Fibroblast of skin of left quadriceps (primary cell): ENCODE measurements around the gene RNF114.
A peak's percentile ranks its signal among the peaks of the same experiment; 100 is the strongest.
"Not testable (repeated sequence)": the region's sequence is repeated elsewhere in the genome, so short reads cannot be mapped to it uniquely, and the experiment has no call there.

Source experiments
- DNase-seq, 2 experiments: peaks; one replicate each; pipeline ENCODE4 v3.0.0-alpha.2; 2013; ENCODE audit warnings: low read depth in 2 of 2

Gene RNF114

GRCh38 chr20:49985617-49986016 is 49.4 kb downstream of the RNF114 start:
- DNase-seq, result no peak

- no peak for DNase-seq
Observed at GRCh38 chr20:49986049-49986448, 49.9 kb downstream of the RNF114 start.

- no peak for DNase-seq
Observed at GRCh38 chr20:49987015-49987867, 51.0 kb downstream of the RNF114 start.

- no peak for DNase-seq
Observed at GRCh38 chr20:49987868-49988690, 51.9 kb downstream of the RNF114 start.

GRCh38 chr20:49989234-49990065 is 53.3 kb downstream of the RNF114 start:
- DNase-seq, result peak; percentile 79 to 82

- no peak for DNase-seq
Observed at GRCh38 chr20:49990271-49990720, 54.1 kb downstream of the RNF114 start.

GRCh38 chr20:49993301-49993751 is 57.1 kb downstream of the RNF114 start:
- DNase-seq, result no peak

- DNase-seq, result no peak
Observed at GRCh38 chr20:49995586-49995985, 59.4 kb downstream of the RNF114 start.

- DNase-seq, result not testable (repeated sequence)
Observed at GRCh38 chr20:49998478-49999188, 62.4 kb downstream of the RNF114 start.

GRCh38 chr20:49999329-49999728 is 63.1 kb downstream of the RNF114 start:
- no peak for DNase-seq

GRCh38 chr20:50000548-50001222 is 64.5 kb downstream of the RNF114 start:
- not testable (repeated sequence) for DNase-seq

GRCh38 chr20:50001784-50002311 is 65.7 kb downstream of the RNF114 start:
- no peak for DNase-seq

- peak; percentile 87 to 88 for DNase-seq
Observed at GRCh38 chr20:50003253-50003656, 67.1 kb downstream of the RNF114 start.
